Suprapubic skin (tissue), 4 donors: ENCODE data around the gene LRRC47. TPM values are rescaled to one million over a fixed set of nuclear protein-coding genes. Genes with fewer than 3 reads are reported as not detected.

ENCODE experiments used
- DNase-seq, 2 donors: peaks; one replicate each; pipeline ENCODE4 v3.0.0-alpha.2; 2019; ENCODE audit warnings: low spot score in 2 of 2
- H3K27ac ChIP-seq: fragments of 200-600 bp; sonication (generic); one replicate; pipeline ENCODE4 v1.5.1; 2019
- H3K27me3 ChIP-seq: fragments of 200-600 bp; sonication (generic); one replicate; pipeline ENCODE4 v1.5.1; 2019
- H3K36me3 ChIP-seq: fragments of 200-600 bp; sonication (generic); one replicate; pipeline ENCODE4 v1.5.1; 2019
- H3K4me1 ChIP-seq: fragments of 200-600 bp; sonication (generic); one replicate; pipeline ENCODE4 v1.5.1; 2019
- H3K4me3 ChIP-seq: fragments of 200-600 bp; sonication (generic); one replicate; pipeline ENCODE4 v1.5.1; 2019; ENCODE audit warnings: mild to moderate bottlenecking
- H3K9me3 ChIP-seq: fragments of 200-600 bp; sonication (generic); one replicate; pipeline ENCODE4 v1.5.1; 2019
- EP300 ChIP-seq: sonication (generic); formaldehyde crosslinking; IDR thresholded peaks from one replicate; pipeline ENCODE4 v1.6.1; 2017; ENCODE audit warnings: antibody characterized with exemption
- POLR2A ChIP-seq, 2 donors: fragments of 450-650 bp; IDR thresholded peaks; one replicate each; pipeline ENCODE4 v1.6.1; 2017; ENCODE audit warnings: antibody characterized with exemption in 2 of 2, mild to moderate bottlenecking in 2 of 2, moderate library complexity in 2 of 2
- POLR2AphosphoS5 ChIP-seq, 3 donors: sonication (generic); formaldehyde crosslinking; IDR thresholded peaks; one replicate each; pipeline ENCODE4 v1.6.1; 2017; ENCODE audit warnings: antibody characterized with exemption in 3 of 3
- WGBS: methylation state at CpG from one replicate; pipeline ENCODE4 v1.1.5; 2018; 5-methylcytosine and 5-hydroxymethylcytosine counted together
- total RNA-seq, 4 donors: library from RNA; depleted of rRNA; stranded (reverse); fragments of >200 nt; gene quantifications; one replicate each; pipeline ENCODE4 v1.1.0, GENCODE V29; 2016
- TF ChIP-seq, protein P1 (sequence below), 2 donors: fragments of 200-600 bp in 1 of 2; fragments of 450-650 bp in 1 of 2; sonication (generic) in 1 of 2; IDR thresholded peaks; one replicate each; pipeline ENCODE4 v1.5.1; 2016 to 2019; ENCODE audit warnings: antibody characterized with exemption in 2 of 2, mild to moderate bottlenecking in 1 of 2, moderate library complexity in 1 of 2

Gene LRRC47
- total RNA-seq, 4 donors from 2014 or later: 36.4 to 53.0 (median 41.4) TPM

DNA sequence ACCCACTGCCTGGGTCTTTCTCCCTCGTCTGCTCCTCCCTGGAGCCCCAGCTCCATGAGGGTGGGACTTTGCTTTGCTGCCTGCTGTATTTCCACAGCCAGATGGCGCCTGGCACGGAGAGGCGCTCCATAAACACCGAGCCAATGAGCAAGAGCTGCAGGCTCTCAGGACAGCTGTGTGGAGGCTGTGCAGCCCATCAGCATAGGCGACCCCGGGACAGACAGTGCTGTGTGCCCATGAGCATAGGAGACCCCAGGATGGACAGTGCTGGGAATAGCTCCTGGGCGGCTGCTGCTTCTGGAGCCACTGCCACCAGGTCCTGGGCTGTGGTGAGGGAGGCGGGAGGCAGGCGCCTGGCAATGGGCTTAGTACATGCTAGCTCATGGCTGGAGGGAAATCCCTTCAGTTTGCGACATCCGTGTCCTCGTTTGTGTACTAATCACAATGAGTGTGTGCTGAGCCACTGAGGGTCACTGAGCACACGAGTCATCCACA, 31.6 kb upstream of the LRRC47 start:
- peak in 1 of 2 donors; percentile 48 for DNase-seq
- Histone ChIP-seq H3K36me3 (peaks cover 98% of the 10 kb centered on the region), H3K9me3 (no peaks in the 10 kb centered on the region), H3K4me3 (no peak overlapping the region), H3K4me1 (no peaks in the 10 kb centered on the region), H3K27ac (no peak overlapping the region), H3K27me3 (no peaks in the 10 kb centered on the region)
- 82% methylated on average over 10 of the region's 14 CpGs for WGBS
- TF ChIP-seq POLR2AphosphoS5 (IDR thresholded peaks at IDR 0.05): no peak
- TF ChIP-seq, protein P1, sequence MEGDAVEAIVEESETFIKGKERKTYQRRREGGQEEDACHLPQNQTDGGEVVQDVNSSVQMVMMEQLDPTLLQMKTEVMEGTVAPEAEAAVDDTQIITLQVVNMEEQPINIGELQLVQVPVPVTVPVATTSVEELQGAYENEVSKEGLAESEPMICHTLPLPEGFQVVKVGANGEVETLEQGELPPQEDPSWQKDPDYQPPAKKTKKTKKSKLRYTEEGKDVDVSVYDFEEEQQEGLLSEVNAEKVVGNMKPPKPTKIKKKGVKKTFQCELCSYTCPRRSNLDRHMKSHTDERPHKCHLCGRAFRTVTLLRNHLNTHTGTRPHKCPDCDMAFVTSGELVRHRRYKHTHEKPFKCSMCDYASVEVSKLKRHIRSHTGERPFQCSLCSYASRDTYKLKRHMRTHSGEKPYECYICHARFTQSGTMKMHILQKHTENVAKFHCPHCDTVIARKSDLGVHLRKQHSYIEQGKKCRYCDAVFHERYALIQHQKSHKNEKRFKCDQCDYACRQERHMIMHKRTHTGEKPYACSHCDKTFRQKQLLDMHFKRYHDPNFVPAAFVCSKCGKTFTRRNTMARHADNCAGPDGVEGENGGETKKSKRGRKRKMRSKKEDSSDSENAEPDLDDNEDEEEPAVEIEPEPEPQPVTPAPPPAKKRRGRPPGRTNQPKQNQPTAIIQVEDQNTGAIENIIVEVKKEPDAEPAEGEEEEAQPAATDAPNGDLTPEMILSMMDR (IDR thresholded peaks at IDR 0.05): no peak

DNA sequence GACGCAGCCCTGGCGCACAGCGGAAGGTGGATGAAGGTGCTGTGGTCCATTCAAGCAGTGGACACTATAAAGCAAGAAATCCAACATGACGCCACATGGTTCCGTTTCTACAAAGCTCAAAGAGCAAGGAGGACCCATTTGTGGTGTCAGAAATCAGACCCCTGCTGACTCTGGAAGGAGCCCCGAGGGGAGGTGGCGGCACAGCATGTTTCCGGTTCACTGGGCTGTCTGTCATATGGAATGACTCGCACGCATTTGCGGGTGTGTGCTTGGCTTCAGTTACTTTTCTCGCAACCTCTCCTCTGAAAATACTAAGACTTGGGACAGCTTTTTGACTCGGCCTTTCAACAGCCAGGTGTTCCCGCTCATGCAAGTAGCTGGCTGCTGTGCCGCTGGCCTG, 29.1 kb upstream of the LRRC47 start:
- 78% methylated on average over 14 of the region's 15 CpGs for WGBS
- Histone ChIP-seq H3K4me1 (no peaks in the 10 kb centered on the region), H3K4me3 (no peak overlapping the region), H3K36me3 (peaks cover 98% of the 10 kb centered on the region), H3K27ac (no peak overlapping the region), H3K9me3 (no peaks in the 10 kb centered on the region), H3K27me3 (no peaks in the 10 kb centered on the region)
- peak; percentile 21 to 31 for DNase-seq
- TF ChIP-seq POLR2A (IDR thresholded peaks at IDR 0.05): no peak

DNA sequence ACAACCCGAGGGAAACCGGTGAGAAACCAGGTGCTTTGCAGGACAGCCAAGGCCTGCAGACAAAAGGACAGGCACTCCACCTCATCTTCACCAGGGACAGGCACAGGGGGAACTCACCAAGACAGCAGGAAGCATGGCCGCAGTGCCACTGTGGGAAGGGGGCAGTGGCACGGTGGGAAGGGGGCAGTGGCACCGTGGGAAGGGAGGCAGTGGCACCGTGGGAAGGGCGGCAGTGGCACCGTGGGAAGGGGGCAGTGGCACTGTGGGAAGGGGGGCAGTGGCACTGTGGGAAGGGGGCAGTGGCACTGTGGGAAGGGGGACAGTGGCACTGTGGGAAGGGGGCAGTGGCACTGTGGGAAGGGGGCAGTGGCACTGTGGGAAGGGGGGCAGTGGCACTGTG, 28.4 kb upstream of the LRRC47 start:
- no peaks in the 10 kb centered on the region for H3K4me1 ChIP-seq
- H3K9me3 ChIP-seq: no peaks in the 10 kb centered on the region
- no peak for TF ChIP-seq EP300
- no peak for TF ChIP-seq POLR2A (IDR thresholded peaks at IDR 0.05)
- TF ChIP-seq POLR2AphosphoS5 (IDR thresholded peaks at IDR 0.05): no peak
- TF ChIP-seq, protein P1 (IDR thresholded peaks at IDR 0.05): no peak
- WGBS: 80% methylated on average over 8 of the region's 8 CpGs
- H3K4me3 ChIP-seq: no peak overlapping the region
- no peak overlapping the region for H3K27ac ChIP-seq
- DNase-seq: peak in 1 of 2 donors; percentile 32
- H3K36me3 ChIP-seq: peaks cover 98% of the 10 kb centered on the region
- no peaks in the 10 kb centered on the region for H3K27me3 ChIP-seq

DNA sequence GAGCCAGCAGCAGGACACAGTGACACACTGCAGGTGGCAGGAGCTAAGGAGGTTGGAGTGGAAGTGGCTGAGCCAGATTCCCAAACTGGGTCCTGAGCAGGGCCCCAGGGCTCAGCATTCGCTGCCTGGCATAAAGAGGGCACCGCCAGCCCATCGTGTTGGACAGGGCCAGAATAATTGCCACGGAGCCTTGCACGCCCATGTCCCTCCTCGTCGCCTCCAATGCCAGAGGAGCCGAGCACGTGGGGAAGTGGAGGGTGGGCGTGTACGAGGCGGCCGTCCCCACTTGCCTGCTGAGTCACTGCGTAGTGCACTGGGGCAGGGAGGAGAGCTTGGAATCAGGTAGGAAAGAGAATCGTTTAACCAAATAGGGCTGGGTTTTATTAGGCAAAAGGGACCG, 26.1 kb upstream of the LRRC47 start:
- 82% methylated on average over 9 of the region's 16 CpGs for WGBS
- H3K27me3 ChIP-seq: no peaks in the 10 kb centered on the region
- no peaks in the 10 kb centered on the region for H3K9me3 ChIP-seq
- TF ChIP-seq POLR2AphosphoS5 (IDR thresholded peaks at IDR 0.05) (no peak), POLR2A (IDR thresholded peaks at IDR 0.05) (no peak)
- TF ChIP-seq, protein P1 (IDR thresholded peaks at IDR 0.05): no peak
- peaks cover 88% of the 10 kb centered on the region for H3K36me3 ChIP-seq
- no peak overlapping the region for H3K27ac ChIP-seq
- peak in 1 of 2 donors; percentile 34 for DNase-seq
- no peak overlapping the region for H3K4me3 ChIP-seq
- no peaks in the 10 kb centered on the region for H3K4me1 ChIP-seq

DNA sequence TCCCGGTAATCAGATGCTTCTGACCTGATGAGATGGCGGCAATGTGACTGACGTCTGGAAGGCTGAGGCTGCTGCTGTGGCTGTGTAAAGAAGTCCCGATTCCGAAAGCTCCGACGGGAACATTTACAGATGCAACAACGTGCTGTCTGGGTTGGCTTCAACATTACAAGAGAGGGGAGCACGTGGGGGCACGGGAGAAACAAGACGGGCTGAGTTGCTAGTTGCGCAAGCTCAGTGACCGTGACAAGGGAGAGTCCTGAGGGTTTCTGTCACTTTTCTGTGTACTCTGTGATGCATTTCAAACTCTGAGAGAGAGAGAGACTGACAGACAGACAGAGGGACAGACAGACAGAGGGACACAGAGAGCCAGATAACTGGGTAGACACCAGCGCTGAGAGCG, 25.6 kb upstream of the LRRC47 start:
- TF ChIP-seq POLR2A (IDR thresholded peaks at IDR 0.05) (no peak), POLR2AphosphoS5 (IDR thresholded peaks at IDR 0.05) (no peak), EP300 (no peak)
- TF ChIP-seq, protein P1 (IDR thresholded peaks at IDR 0.05): no peak
- Histone ChIP-seq H3K4me1 (no peaks in the 10 kb centered on the region), H3K4me3 (no peak overlapping the region), H3K36me3 (peaks cover 84% of the 10 kb centered on the region), H3K27me3 (no peaks in the 10 kb centered on the region), H3K27ac (no peak overlapping the region), H3K9me3 (no peaks in the 10 kb centered on the region)
- 87% methylated on average over 15 of the region's 15 CpGs for WGBS
- DNase-seq: peak in 1 of 2 donors; percentile 32

DNA sequence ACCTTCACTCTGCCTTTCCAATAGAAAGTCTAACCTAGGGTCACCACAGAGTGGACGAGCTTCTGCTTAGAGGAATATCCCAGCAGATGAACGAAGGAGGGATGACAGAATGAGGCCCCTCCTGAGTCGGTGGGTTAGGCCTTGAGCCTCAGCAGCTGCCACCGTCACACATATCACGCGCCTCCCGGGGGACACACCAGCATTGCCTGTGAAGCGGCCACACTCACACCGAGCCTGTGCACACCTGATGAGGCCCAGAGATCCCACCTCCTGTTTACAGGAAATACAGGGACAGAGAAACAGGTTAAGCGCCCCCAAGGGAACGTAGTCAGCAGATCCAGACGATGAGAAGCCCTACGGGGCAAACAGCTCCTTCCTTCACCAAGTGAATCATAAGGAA, 25.1 kb upstream of the LRRC47 start:
- Histone ChIP-seq H3K4me1 (no peaks in the 10 kb centered on the region), H3K4me3 (no peak overlapping the region), H3K27ac (no peak overlapping the region), H3K36me3 (peaks cover 83% of the 10 kb centered on the region), H3K27me3 (no peaks in the 10 kb centered on the region), H3K9me3 (no peaks in the 10 kb centered on the region)
- 85% methylated on average over 13 of the region's 13 CpGs for WGBS
- no peak for DNase-seq
- TF ChIP-seq POLR2AphosphoS5 (IDR thresholded peaks at IDR 0.05): no peak
- TF ChIP-seq POLR2A (IDR thresholded peaks at IDR 0.05): no peak
- TF ChIP-seq EP300: no peak
- TF ChIP-seq, protein P1 (IDR thresholded peaks at IDR 0.05): no peak
